Endothelial cell of umbilical vein (primary cell): Measurements from ENCODE around the gene FLT3LG. TPM values are rescaled to one million over a fixed set of nuclear protein-coding genes. Genes with fewer than 3 reads are reported as not detected.
"Not testable (repeated sequence)": the region's sequence is repeated elsewhere in the genome, so short reads cannot be mapped to it uniquely, and the experiment has no call there.

Experiments
- BruUV-seq: library from RNA; stranded (reverse); fragments of 400-500 nt; replicated peaks from 2 replicates; lab custom pipeline; 2021; lab: Mats Ljungman, UMichigan
- CTCF ChIA-PET: fragments of 300-600, 350-600 bp; sonication (Branson Sonifier 250); formaldehyde crosslinking; loops from one replicate; lab custom pipeline; 2021; ENCODE audit warnings: antibody characterized with exemption, inconsistent platforms; lab: Charles Lee
- POLR2A ChIA-PET: fragments of 300-600, 350-600 bp; sonication (Branson Sonifier 250); formaldehyde crosslinking; loops from one replicate; lab custom pipeline; 2021; ENCODE audit warnings: antibody characterized with exemption, inconsistent platforms; lab: Charles Lee
- DNase-seq: peaks from one replicate; pipeline ENCODE4 v3.0.0-alpha.2; 2011; ENCODE audit warnings: low read depth, low spot score
- FAIRE-seq: peaks from 2 replicates; lab custom pipeline; 2011; peaks lifted over from hg19 to GRCh38; lab: Jason Lieb, UNC
- H2AFZ ChIP-seq: 2 replicates; pipeline ENCODE4 v1.6.0; 2012; ENCODE audit warnings: low read depth, low read length, control low read depth, inconsistent platforms
- H3K27ac ChIP-seq: 2 replicates; pipeline ENCODE4 v1.5.1; 2011; ENCODE audit warnings: low read depth, mild to moderate bottlenecking, control low read depth, low read length, moderate library complexity; ENCODE audit not compliant: insufficient read depth
- H3K27me3 ChIP-seq, 2 experiments: 2 replicates each; pipeline versions ENCODE4 v1.6.0 to v1.6.1; 2011; ENCODE audit warnings: low read length in 2 of 2, mixed read lengths in 1 of 2; ENCODE audit not compliant: control insufficient read depth in 2 of 2, insufficient read depth in 2 of 2
- H3K36me3 ChIP-seq, 2 experiments: 2 replicates in 1 of 2; 3 replicates in 1 of 2; pipeline ENCODE4 v1.5.1; 2011; ENCODE audit warnings: low read length in 2 of 2, mild to moderate bottlenecking in 1 of 2, moderate library complexity in 1 of 2; ENCODE audit not compliant: control insufficient read depth in 2 of 2, insufficient read depth in 2 of 2; ENCODE audit errors: extremely low read depth in 1 of 2
- H3K4me1 ChIP-seq: 3 replicates; pipeline ENCODE4 v1.5.1; 2011; ENCODE audit warnings: mild to moderate bottlenecking, low read length; ENCODE audit not compliant: control insufficient read depth, insufficient read depth; ENCODE audit errors: extremely low read depth
- H3K4me2 ChIP-seq: 2 replicates; pipeline ENCODE4 v1.6.1; 2011; ENCODE audit warnings: low read length, control low read depth, mixed read lengths; ENCODE audit not compliant: insufficient read depth
- H3K4me3 ChIP-seq, 3 experiments: fragments of 200-600 bp in 1 of 3; sonication (generic), shearing (Covaris generic) in 1 of 3; replicated peaks in 1 of 3; 2 replicates each; pipeline ENCODE4 v1.5.1; 2011 to 2016; ENCODE audit warnings: control low read depth in 3 of 3, low read length in 3 of 3, mild to moderate bottlenecking in 2 of 3, inconsistent platforms in 1 of 3, low read depth in 1 of 3, moderate library complexity in 1 of 3; ENCODE audit not compliant: insufficient read depth in 1 of 3
- H3K79me2 ChIP-seq: 2 replicates; pipeline ENCODE4 v1.6.0; 2012; ENCODE audit warnings: low read length, inconsistent platforms; ENCODE audit not compliant: control insufficient read depth, insufficient read depth
- H3K9ac ChIP-seq: replicated peaks from 2 replicates; pipeline ENCODE3; 2011; ENCODE audit warnings: low read length, control low read depth; ENCODE audit not compliant: insufficient read depth; ENCODE audit errors: extremely low read depth
- H3K9me1 ChIP-seq: replicated peaks from 3 replicates; pipeline ENCODE4 v1.6.0; 2011; ENCODE audit warnings: mild to moderate bottlenecking, low read length; ENCODE audit not compliant: control insufficient read depth, insufficient read depth; ENCODE audit errors: extremely low read depth
- H3K9me3 ChIP-seq: replicated peaks from 2 replicates; pipeline ENCODE4 v1.5.1; 2012; ENCODE audit warnings: low read length, inconsistent platforms; ENCODE audit not compliant: control insufficient read depth, insufficient read depth
- H4K20me1 ChIP-seq: replicated peaks from 2 replicates; pipeline ENCODE3; 2011; ENCODE audit warnings: mild to moderate bottlenecking, low read length; ENCODE audit not compliant: control insufficient read depth, insufficient read depth; ENCODE audit errors: extremely low read depth
- JUN ChIP-seq: IDR thresholded peaks from 2 replicates; pipeline ENCODE4 v1.6.1; 2011; ENCODE audit warnings: borderline replicate concordance, low read depth; ENCODE audit not compliant: insufficient read length, insufficient read depth
- MYC ChIP-seq: IDR thresholded peaks from one replicate; pipeline ENCODE4 v1.6.1; 2011; ENCODE audit warnings: mild to moderate bottlenecking, low read depth, low read length
- dilution Hi-C: fragments of 300-500 bp; cut with MboI; formaldehyde crosslinking; loops from one replicate; pipeline ENCODE4 v1.15.0; 2019; ENCODE audit warnings: low sequenced_read_pairs; ENCODE audit not compliant: extremely low pct_ligation_motif_present
- intact Hi-C: fragments of 100-400 bp; cut with micrococcal nuclease; formaldehyde crosslinking; loops from one replicate; pipeline ENCODE4 v1.10.0; 2022
- polyA plus RNA-seq, 4 experiments: library from polyadenylated mRNA; depleted of rRNA in 3 of 4; stranded (reverse) in 3 of 4; unstranded in 1 of 4; fragments of >200 nt; gene quantifications; 2 replicates each; pipeline versions ENCODE4 v1.2.1 to v1.2.3, GENCODE V29; 2011 to 2012; ENCODE audit warnings: missing spikeins in 1 of 4
- total RNA-seq: library from RNA; stranded (reverse); gene quantifications from 2 replicates; pipeline ENCODE4 v1.2.3, GENCODE V29; 2021
- TF ChIP-seq, protein P1 (sequence below), 2 donors: IDR thresholded peaks; 1 replicate in 1 of 2; 2 replicates in 1 of 2; pipeline ENCODE4 v1.5.1; 2011; ENCODE audit warnings: low read length in 2 of 2, mild to moderate bottlenecking in 2 of 2, moderate library complexity in 2 of 2, control low read depth in 1 of 2, inconsistent platforms in 1 of 2, low read depth in 1 of 2; ENCODE audit not compliant: insufficient read depth in 1 of 2; ENCODE audit errors: extremely low read depth in 1 of 2

Gene FLT3LG
- total and polyA plus RNA-seq, 2 donors (not counting 3 experiments of a cell fraction or from before 2014, with no cell fraction given): 5.0 to 5.7 TPM

- dilution Hi-C loops: no loop called here
- CTCF ChIA-PET: interaction anchor here (0.8 kb wide), 1 partner anchor 17 kb away, joined by 3 read pairs; no protein-coding TSS in a partner anchor
These were observed 14.6 kb upstream of the FLT3LG start for GRCh38 chr19:49459388-49459787.

DNA sequence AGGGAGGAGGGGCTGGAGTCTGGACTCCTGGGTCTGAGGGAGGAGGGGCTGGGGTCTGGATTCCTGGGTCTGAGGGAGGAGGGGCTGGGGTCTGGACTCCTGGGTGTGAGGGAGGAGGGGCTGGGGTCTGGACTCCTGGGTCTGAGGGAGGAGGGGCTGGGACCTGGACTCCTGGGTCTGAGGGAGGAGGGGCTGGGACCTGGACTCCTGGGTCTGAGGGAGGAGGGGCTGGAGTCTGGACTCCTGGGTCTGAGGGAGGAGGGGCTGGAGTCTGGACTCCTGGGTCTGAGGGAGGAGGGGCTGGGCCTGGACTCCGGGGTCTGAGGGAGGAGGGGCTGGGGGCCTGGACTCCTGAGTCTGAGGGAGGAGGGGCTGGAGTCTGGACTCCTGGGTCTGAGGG is 12.9 kb upstream of the FLT3LG start:
- H3K9ac ChIP-seq, intact Hi-C loops, DNase-seq, H3K4me1 ChIP-seq, H3K4me3 ChIP-seq, H3K9me3 ChIP-seq, H3K4me2 ChIP-seq, H2AFZ ChIP-seq, FAIRE-seq, H3K9me1 ChIP-seq, POLR2A ChIA-PET, H3K27ac ChIP-seq, dilution Hi-C loops, BruUV-seq, H3K36me3 ChIP-seq, CTCF ChIA-PET, H3K79me2 ChIP-seq, H4K20me1 ChIP-seq, H3K27me3 ChIP-seq: not testable (repeated sequence)

More at GRCh38 chr19:49459388-49459787, 14.6 kb upstream of the FLT3LG start:
- H3K9me1 ChIP-seq: no peaks in the 10 kb centered on the region
- no peak overlapping the region for H3K27ac ChIP-seq
- TF ChIP-seq MYC (no peak), JUN (no peak)
- TF ChIP-seq, protein P1, sequence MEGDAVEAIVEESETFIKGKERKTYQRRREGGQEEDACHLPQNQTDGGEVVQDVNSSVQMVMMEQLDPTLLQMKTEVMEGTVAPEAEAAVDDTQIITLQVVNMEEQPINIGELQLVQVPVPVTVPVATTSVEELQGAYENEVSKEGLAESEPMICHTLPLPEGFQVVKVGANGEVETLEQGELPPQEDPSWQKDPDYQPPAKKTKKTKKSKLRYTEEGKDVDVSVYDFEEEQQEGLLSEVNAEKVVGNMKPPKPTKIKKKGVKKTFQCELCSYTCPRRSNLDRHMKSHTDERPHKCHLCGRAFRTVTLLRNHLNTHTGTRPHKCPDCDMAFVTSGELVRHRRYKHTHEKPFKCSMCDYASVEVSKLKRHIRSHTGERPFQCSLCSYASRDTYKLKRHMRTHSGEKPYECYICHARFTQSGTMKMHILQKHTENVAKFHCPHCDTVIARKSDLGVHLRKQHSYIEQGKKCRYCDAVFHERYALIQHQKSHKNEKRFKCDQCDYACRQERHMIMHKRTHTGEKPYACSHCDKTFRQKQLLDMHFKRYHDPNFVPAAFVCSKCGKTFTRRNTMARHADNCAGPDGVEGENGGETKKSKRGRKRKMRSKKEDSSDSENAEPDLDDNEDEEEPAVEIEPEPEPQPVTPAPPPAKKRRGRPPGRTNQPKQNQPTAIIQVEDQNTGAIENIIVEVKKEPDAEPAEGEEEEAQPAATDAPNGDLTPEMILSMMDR (IDR thresholded peaks at IDR 0.05; ENCODE audit: extremely low read depth in 1 of 2, insufficient read depth in 1 of 2, low read depth in 1 of 2, low read length in 2 of 2): no peak
- H4K20me1 ChIP-seq: no peaks in the 10 kb centered on the region
- POLR2A ChIA-PET: interaction anchor here (0.6 kb wide), 1 partner anchor 8 kb away, joined by 3 read pairs; no protein-coding TSS in a partner anchor
- peaks cover 0 to 1% of the 10 kb centered on the region in 2 experiments for H3K36me3 ChIP-seq
- H3K4me2 ChIP-seq: no peak overlapping the region
- no peaks in the 10 kb centered on the region for H3K27me3 ChIP-seq
- H3K4me1 ChIP-seq: no peaks in the 10 kb centered on the region
- BruUV-seq: no TSS peak
- intact Hi-C loops: no loop called here
- no peak for FAIRE-seq
- H3K9me3 ChIP-seq: no peaks in the 10 kb centered on the region
- no peaks in the 10 kb centered on the region for H3K79me2 ChIP-seq
- H3K4me3 ChIP-seq: no peak overlapping the region
- no peak overlapping the region for H2AFZ ChIP-seq
- no peak overlapping the region for H3K9ac ChIP-seq
- no peak for DNase-seq
